Activated B cell treated with CpG ODN at 0.5 μM for 24 hours (primary cell): Measurements from ENCODE around the gene SORCS1. TPM values are rescaled to one million over a fixed set of nuclear protein-coding genes. Genes with fewer than 3 reads are reported as not detected.

Experiments used
- ATAC-seq: fragments of 200-7000 bp; cut with Tn5 transposase; one replicate; pipeline ENCODE4 v1.10.0; 2021; ENCODE audit warnings: low read depth, mild to moderate bottlenecking, moderate library complexity
- CTCF ChIA-PET: fragments of 350-600 bp; sonication (Branson Sonifier 250); formaldehyde crosslinking; loops from one replicate; lab custom pipeline; 2021; ENCODE audit warnings: antibody characterized with exemption; lab: Charles Lee
- POLR2A ChIA-PET: fragments of 350-600 bp; sonication (Branson Sonifier 250); formaldehyde crosslinking; loops from one replicate; lab custom pipeline; 2021; ENCODE audit warnings: antibody characterized with exemption; lab: Charles Lee
- DNase-seq: peaks from one replicate; pipeline ENCODE4 v3.0.0; 2022
- H3K27ac Mint-ChIP-seq: one replicate; pipeline ENCODE4 v1.8.0; 2020; ENCODE audit warnings: mixed read lengths
- H3K27me3 Mint-ChIP-seq: one replicate; pipeline ENCODE4 v1.8.0; 2021; ENCODE audit warnings: mixed read lengths
- H3K36me3 Mint-ChIP-seq: one replicate; pipeline ENCODE4 v1.8.0; 2021; ENCODE audit warnings: low read depth, mixed read lengths
- H3K4me1 Mint-ChIP-seq: one replicate; pipeline ENCODE4 v1.8.0; 2021; ENCODE audit warnings: mixed read lengths
- H3K4me3 Mint-ChIP-seq: one replicate; pipeline ENCODE4 v1.8.0; 2020; ENCODE audit warnings: mild to moderate bottlenecking, mixed read lengths
- H3K9me3 Mint-ChIP-seq: one replicate; pipeline ENCODE4 v1.8.0; 2020; ENCODE audit warnings: mixed read lengths
- intact Hi-C: fragments of 100-400 bp; cut with micrococcal nuclease; formaldehyde crosslinking; loops from one replicate; pipeline ENCODE4 v1.15.1; 2024
- total RNA-seq: library from RNA; stranded (reverse); gene quantifications from 2 replicates; pipeline ENCODE4 v1.2.3, GENCODE V29; 2022
- TF ChIP-seq, protein P1 (sequence below): fragments of 200-600 bp; IDR thresholded peaks from one replicate; pipeline ENCODE4 v1.8.0; 2022; ENCODE audit warnings: antibody characterized with exemption, mild to moderate bottlenecking

SORCS1 gene
- total RNA-seq, 1 donor from 2014 or later = not detected

DNA sequence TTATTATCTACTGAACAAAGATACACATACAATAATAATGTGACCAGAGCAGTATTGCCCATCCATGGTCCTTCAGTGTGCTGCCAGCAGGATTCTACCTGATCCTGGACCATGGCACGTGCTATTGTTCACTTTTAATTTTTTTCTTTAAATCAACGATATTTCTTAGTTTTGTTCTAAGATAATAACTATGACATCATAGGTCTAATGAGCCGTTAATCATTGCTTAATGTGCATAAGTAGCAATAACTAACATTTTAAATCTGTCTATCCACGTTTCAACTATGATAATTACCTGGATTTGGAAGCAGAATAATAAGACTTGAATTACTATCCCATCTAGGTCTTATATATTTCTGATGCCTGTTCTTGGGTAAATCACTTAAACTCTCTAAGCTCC is 253.8 kb downstream of the SORCS1 start:
- no peak overlapping the region for H3K4me3 Mint-ChIP-seq
- ATAC-seq (no peak), DNase-seq (no peak)
- ChIA-PET POLR2A (no interaction called here), CTCF (no interaction called here)
- H3K4me1 Mint-ChIP-seq = no peaks in the 10 kb centered on the region
- H3K9me3 Mint-ChIP-seq = no peaks in the 10 kb centered on the region
- no peak overlapping the region for H3K27ac Mint-ChIP-seq
- no peaks in the 10 kb centered on the region for H3K36me3 Mint-ChIP-seq
- intact Hi-C loops = no loop called here
- no peaks in the 10 kb centered on the region for H3K27me3 Mint-ChIP-seq
- TF ChIP-seq, protein P1, sequence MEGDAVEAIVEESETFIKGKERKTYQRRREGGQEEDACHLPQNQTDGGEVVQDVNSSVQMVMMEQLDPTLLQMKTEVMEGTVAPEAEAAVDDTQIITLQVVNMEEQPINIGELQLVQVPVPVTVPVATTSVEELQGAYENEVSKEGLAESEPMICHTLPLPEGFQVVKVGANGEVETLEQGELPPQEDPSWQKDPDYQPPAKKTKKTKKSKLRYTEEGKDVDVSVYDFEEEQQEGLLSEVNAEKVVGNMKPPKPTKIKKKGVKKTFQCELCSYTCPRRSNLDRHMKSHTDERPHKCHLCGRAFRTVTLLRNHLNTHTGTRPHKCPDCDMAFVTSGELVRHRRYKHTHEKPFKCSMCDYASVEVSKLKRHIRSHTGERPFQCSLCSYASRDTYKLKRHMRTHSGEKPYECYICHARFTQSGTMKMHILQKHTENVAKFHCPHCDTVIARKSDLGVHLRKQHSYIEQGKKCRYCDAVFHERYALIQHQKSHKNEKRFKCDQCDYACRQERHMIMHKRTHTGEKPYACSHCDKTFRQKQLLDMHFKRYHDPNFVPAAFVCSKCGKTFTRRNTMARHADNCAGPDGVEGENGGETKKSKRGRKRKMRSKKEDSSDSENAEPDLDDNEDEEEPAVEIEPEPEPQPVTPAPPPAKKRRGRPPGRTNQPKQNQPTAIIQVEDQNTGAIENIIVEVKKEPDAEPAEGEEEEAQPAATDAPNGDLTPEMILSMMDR = no peak

DNA sequence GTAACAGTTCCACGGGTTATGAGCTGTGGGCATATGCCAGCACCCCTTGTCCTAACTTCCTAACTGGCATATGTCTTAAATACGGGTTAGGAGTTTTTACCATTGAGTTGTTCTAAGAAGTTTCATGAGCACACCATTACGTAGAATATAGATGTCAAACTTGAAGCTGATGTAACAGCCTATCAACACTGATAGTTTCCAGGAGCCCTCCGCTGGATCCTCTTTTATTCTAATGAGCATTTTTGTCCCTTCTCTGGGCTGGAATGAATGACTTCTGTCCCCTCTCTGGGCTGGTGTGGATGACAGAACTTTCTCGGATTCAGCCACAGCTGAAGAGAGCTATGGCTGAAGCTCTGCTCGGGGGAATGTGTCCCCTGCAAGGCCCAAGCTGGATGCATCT is 256.3 kb downstream of the SORCS1 start:
- no peak for ATAC-seq
- POLR2A ChIA-PET = no interaction called here
- no peaks in the 10 kb centered on the region for H3K4me1 Mint-ChIP-seq
- no peaks in the 10 kb centered on the region for H3K36me3 Mint-ChIP-seq
- DNase-seq = no peak
- no peak overlapping the region for H3K4me3 Mint-ChIP-seq
- TF ChIP-seq, protein P1 = no peak
- no peak overlapping the region for H3K27ac Mint-ChIP-seq
- H3K27me3 Mint-ChIP-seq = no peaks in the 10 kb centered on the region
- CTCF ChIA-PET = no interaction called here
- H3K9me3 Mint-ChIP-seq = no peaks in the 10 kb centered on the region
- intact Hi-C loops = no loop called here

DNA sequence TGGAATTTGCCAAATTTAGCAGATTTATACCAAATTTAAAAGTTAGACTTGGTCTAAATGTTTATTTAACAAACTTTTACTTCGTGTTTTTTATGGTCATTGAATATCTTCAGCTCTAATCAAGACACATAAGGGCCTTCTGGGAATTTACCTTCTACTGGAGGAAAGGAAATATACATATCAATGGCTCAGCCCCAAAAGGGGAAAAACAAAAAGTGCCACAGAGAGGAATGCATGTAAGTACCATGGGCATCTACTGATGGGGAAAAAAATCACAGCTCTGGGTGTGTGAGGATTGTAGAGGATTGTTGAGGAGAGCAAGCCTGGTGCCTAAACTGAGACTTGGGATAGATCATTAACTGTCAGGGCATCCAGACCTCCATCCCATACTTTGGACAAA is 260.3 kb downstream of the SORCS1 start:
- TF ChIP-seq, protein P1 = no peak
- ChIA-PET POLR2A (no interaction called here), CTCF (no interaction called here)
- intact Hi-C loops = no loop called here
- no peak for DNase-seq
- no peaks in the 10 kb centered on the region for H3K27me3 Mint-ChIP-seq
- H3K36me3 Mint-ChIP-seq = no peaks in the 10 kb centered on the region
- H3K4me1 Mint-ChIP-seq = no peaks in the 10 kb centered on the region
- no peak for ATAC-seq
- no peak overlapping the region for H3K4me3 Mint-ChIP-seq
- no peaks in the 10 kb centered on the region for H3K9me3 Mint-ChIP-seq
- no peak overlapping the region for H3K27ac Mint-ChIP-seq

DNA sequence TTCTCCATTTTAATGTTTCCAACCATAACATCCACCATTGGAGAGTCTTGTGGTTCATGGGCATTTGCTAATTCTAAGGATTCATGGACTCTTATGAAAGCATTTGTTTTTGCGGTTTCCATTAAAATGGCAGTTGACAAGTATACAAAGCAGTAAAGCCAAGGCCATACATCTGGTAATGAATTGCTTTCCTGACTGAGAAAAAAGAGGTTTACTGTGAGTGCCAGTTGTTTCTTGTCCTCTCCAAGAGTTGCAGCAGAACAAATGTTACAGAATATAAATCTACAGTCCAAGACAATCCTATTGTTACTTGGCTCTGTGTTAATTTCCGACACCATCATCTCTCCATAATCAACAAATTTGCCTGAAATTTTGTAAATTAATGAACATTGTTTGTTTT is 261.3 kb downstream of the SORCS1 start:
- Mint-ChIP-seq H3K36me3 (no peaks in the 10 kb centered on the region), H3K4me1 (no peaks in the 10 kb centered on the region), H3K9me3 (no peaks in the 10 kb centered on the region), H3K27me3 (no peaks in the 10 kb centered on the region), H3K27ac (no peak overlapping the region), H3K4me3 (no peak overlapping the region)
- ATAC-seq (no peak), DNase-seq (no peak)
- intact Hi-C loops = no loop called here
- CTCF ChIA-PET = no interaction called here
- TF ChIP-seq, protein P1 = no peak
- POLR2A ChIA-PET = no interaction called here

DNA sequence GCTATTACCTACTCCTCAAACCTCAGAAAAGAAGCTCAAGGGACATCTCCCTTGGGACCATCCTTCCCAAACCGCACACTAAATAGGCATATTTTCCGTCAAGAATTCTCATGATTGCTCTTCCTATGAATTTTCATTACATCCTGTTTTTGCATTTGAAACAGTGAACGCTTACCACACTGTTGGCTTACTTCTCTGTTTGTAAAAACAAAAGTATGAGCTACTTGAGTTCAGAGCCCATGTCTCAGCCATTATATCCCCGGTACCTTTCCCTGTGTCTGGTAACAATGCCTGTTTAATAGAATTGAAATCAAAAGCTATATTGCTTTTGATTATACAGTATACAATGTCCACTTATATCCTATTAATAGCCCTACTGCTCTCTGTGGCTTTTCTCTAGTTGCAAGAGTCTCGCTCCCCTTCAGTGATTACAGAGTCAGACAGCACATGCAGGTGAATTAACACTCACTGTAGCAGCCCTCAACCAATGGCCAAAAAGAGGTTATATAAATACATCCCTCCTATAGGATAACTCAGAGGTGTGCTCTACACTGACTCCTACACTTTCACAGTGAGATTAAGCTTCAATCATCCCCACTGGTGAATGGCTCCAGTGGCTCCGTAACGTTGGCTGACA is 264.4 kb downstream of the SORCS1 start:
- no peak for DNase-seq
- TF ChIP-seq, protein P1 = no peak
- CTCF ChIA-PET = no interaction called here
- Mint-ChIP-seq H3K27ac (no peak overlapping the region), H3K27me3 (no peaks in the 10 kb centered on the region), H3K4me3 (no peak overlapping the region), H3K36me3 (no peaks in the 10 kb centered on the region), H3K4me1 (no peaks in the 10 kb centered on the region), H3K9me3 (no peaks in the 10 kb centered on the region)
- POLR2A ChIA-PET = no interaction called here
- ATAC-seq = no peak
- intact Hi-C loops = no loop called here
